GM13976 (cell line): ENCODE results near the gene ASCL5.

ENCODE experiments used
- DNase-seq: peaks from one replicate; pipeline ENCODE4 v3.0.0; 2012; ENCODE audit warnings: low spot score
- CTCF ChIP-seq: IDR thresholded peaks from 2 replicates; pipeline ENCODE4 v1.5.1; 2012; ENCODE audit warnings: borderline replicate concordance, mild to moderate bottlenecking; ENCODE audit not compliant: insufficient read depth; ENCODE audit errors: extremely low read depth, missing control alignments, control extremely low read depth
- in situ Hi-C: fragments of 300-500 bp; cut with MboI; formaldehyde crosslinking; loops from one replicate; pipeline ENCODE4 v1.12.0; 2022; ENCODE audit warnings: low sequenced_read_pairs, mixed read lengths, inconsistent platforms; ENCODE audit not compliant: unreplicated experiment

Gene ASCL5

GRCh38 chr1:201126463-201126831, 537 bp downstream of the ASCL5 start:
- no peak for DNase-seq
- in situ Hi-C loops = no loop called here
- TF ChIP-seq CTCF = no peak

GRCh38 chr1:201125800-201126199, 1.2 kb downstream of the ASCL5 start:
- in situ Hi-C loops = no loop called here
- TF ChIP-seq CTCF = no peak
- DNase-seq = no peak

- in situ Hi-C loops = no loop called here
- no peak for DNase-seq
- no peak for TF ChIP-seq CTCF
Observed at GRCh38 chr1:201125019-201125418, 2.0 kb downstream of the ASCL5 start.

GRCh38 chr1:201123866-201124265, 3.1 kb downstream of the ASCL5 start:
- no peak for DNase-seq
- in situ Hi-C loops = no loop called here
- TF ChIP-seq CTCF = no peak

GRCh38 chr1:201122321-201122957, 4.5 kb downstream of the ASCL5 start:
- no peak for DNase-seq
- in situ Hi-C loops = no loop called here
- no peak for TF ChIP-seq CTCF

GRCh38 chr1:201119206-201120197, 7.5 kb downstream of the ASCL5 start:
- peak; percentile 71 for TF ChIP-seq CTCF
- peak; percentile 68 for DNase-seq
- in situ Hi-C loops = no loop called here
